ENCODE measurements around the gene GSN. TPM values are rescaled to one million over a fixed set of nuclear protein-coding genes. Genes with fewer than 3 reads are reported as not detected.

GSN gene
- total RNA-seq, 4 donors from 2014 or later = 628 to 986 (median 782) TPM

- in situ Hi-C loops (cut with MboI; ENCODE audit: low pct_ligation_motif_present in 1 of 4, low pct_unique_long_range_greater_than_20kb in 1 of 4, low sequenced_read_pairs in 3 of 4) = loop anchor here in 3 of 4 donors (10.0 to 25.0 kb wide), 2 partner anchors 95 to 98 kb away; partner anchors contain the start of gene RAB14 (in 2 of the 3)
- no peaks in the 10 kb centered on the region for H3K9me3 ChIP-seq
- H3K4me1 ChIP-seq = peaks cover 0 to 7% (median under 1%) of the 10 kb centered on the region in 4 donors
- H3K27me3 ChIP-seq = no peaks in the 10 kb centered on the region
- H3K36me3 ChIP-seq = peaks cover 0 to 54% (median 23%) of the 10 kb centered on the region in 4 donors
- 89 to 100% methylated on average over 4 to 7 of the region's 7 CpGs for WGBS, 2 donors (ENCODE audit: low coverage in 1 of 2)
- no peak overlapping the region for H3K4me3 ChIP-seq
- DNase-seq = no peak
- H3K27ac ChIP-seq = peak overlapping the region in 1 of 4 donors; percentile 30
- TF ChIP-seq POLR2A (IDR thresholded peaks at IDR 0.05) = no peak
- TF ChIP-seq EP300 (IDR thresholded peaks at IDR 0.05; ENCODE audit: low read depth) = no peak
- intact Hi-C loops (cut with DNase I; ENCODE audit: low total_unique reads) = loop anchor here (5.0 kb wide), 1 partner anchor 88 kb away; no protein-coding TSS in a partner anchor
These were observed 42.0 kb downstream of the GSN start for GRCh38 chr9:121309833-121310425.

GRCh38 chr9:121310571-121310970, 42.6 kb downstream of the GSN start:
- H3K36me3 ChIP-seq = peaks cover 0 to 60% (median 23%) of the 10 kb centered on the region in 4 donors
- H3K4me1 ChIP-seq = peaks cover 0 to 6% (median 0%) of the 10 kb centered on the region in 4 donors
- no peaks in the 10 kb centered on the region for H3K27me3 ChIP-seq
- 84 to 90% methylated on average over 2 to 9 of the region's 9 CpGs for WGBS, 2 donors (ENCODE audit: low coverage in 1 of 2)
- H3K4me3 ChIP-seq = no peak overlapping the region
- in situ Hi-C loops (cut with MboI; ENCODE audit: low pct_ligation_motif_present in 1 of 4, low pct_unique_long_range_greater_than_20kb in 1 of 4, low sequenced_read_pairs in 3 of 4) (loop anchor here in 2 of 4 donors (25.0 kb wide), 1 partner anchor 98 kb away; the partner anchor contains the start of gene RAB14 (in 2 of the 2)), intact Hi-C loops (cut with DNase I; ENCODE audit: low total_unique reads) (loop anchor here (5.0 kb wide), 1 partner anchor 88 kb away; no protein-coding TSS in a partner anchor)
- no peak overlapping the region for H3K27ac ChIP-seq
- H3K9me3 ChIP-seq = no peaks in the 10 kb centered on the region
- no peak for TF ChIP-seq EP300 (IDR thresholded peaks at IDR 0.05; ENCODE audit: low read depth)
- no peak for DNase-seq

- no peak for DNase-seq
- Histone ChIP-seq H3K36me3 (peaks cover 0 to 68% (median 27%) of the 10 kb centered on the region in 4 donors), H3K27ac (no peak overlapping the region), H3K4me3 (no peak overlapping the region), H3K9me3 (no peaks in the 10 kb centered on the region), H3K4me1 (peaks cover 0 to 7% (median 0%) of the 10 kb centered on the region in 4 donors), H3K27me3 (no peaks in the 10 kb centered on the region)
- no peak for TF ChIP-seq POLR2AphosphoS5 (IDR thresholded peaks at IDR 0.05)
- no peak for TF ChIP-seq POLR2A (IDR thresholded peaks at IDR 0.05)
- no peak for TF ChIP-seq CTCF (IDR thresholded peaks at IDR 0.05)
- intact Hi-C loops (cut with DNase I; ENCODE audit: low total_unique reads) (loop anchor here (5.0 kb wide), 1 partner anchor 90 kb away; no protein-coding TSS in a partner anchor), in situ Hi-C loops (cut with MboI; ENCODE audit: low pct_ligation_motif_present in 1 of 4, low pct_unique_long_range_greater_than_20kb in 1 of 4, low sequenced_read_pairs in 3 of 4) (loop anchor here in 2 of 4 donors (25.0 kb wide), 1 partner anchor 100 kb away; the partner anchor contains the start of gene RAB14 (in 2 of the 2))
- 91 to 96% methylated on average over 4 to 17 of the region's 17 CpGs for WGBS, 2 donors (ENCODE audit: low coverage in 1 of 2)
These were observed 44.2 kb downstream of the GSN start for GRCh38 chr9:121312169-121312568.

GRCh38 chr9:121313458-121314152, 45.6 kb downstream of the GSN start:
- H3K4me3 ChIP-seq = no peak overlapping the region
- H3K9me3 ChIP-seq = no peaks in the 10 kb centered on the region
- H3K36me3 ChIP-seq = peaks cover 0 to 75% (median 26%) of the 10 kb centered on the region in 4 donors
- DNase-seq = no peak
- WGBS, 2 donors (ENCODE audit: low coverage in 1 of 2) = 97% methylated on average over 4 to 10 of the region's 10 CpGs
- peaks cover 4 to 14% (median 6%) of the 10 kb centered on the region in 4 donors for H3K4me1 ChIP-seq
- H3K27me3 ChIP-seq = no peaks in the 10 kb centered on the region
- in situ Hi-C loops (cut with MboI; ENCODE audit: low pct_ligation_motif_present in 1 of 4, low pct_unique_long_range_greater_than_20kb in 1 of 4, low sequenced_read_pairs in 3 of 4) (loop anchor here in 2 of 4 donors (25.0 kb wide), 1 partner anchor 101 kb away; the partner anchor contains the start of gene RAB14 (in 2 of the 2)), intact Hi-C loops (cut with DNase I; ENCODE audit: low total_unique reads) (loop anchor here (5.0 kb wide), 1 partner anchor 91 kb away; no protein-coding TSS in a partner anchor)
- TF ChIP-seq POLR2A (IDR thresholded peaks at IDR 0.05) (no peak), EP300 (IDR thresholded peaks at IDR 0.05; ENCODE audit: low read depth) (no peak), CTCF (IDR thresholded peaks at IDR 0.05) (no peak), POLR2AphosphoS5 (IDR thresholded peaks at IDR 0.05) (no peak)
- no peak overlapping the region for H3K27ac ChIP-seq

Measured in transverse colon (tissue), 4 donors.